GM23338 (cell line): Measurements from ENCODE around the gene STRN. TPM values are rescaled to one million over a fixed set of nuclear protein-coding genes. Genes with fewer than 3 reads are reported as not detected.

Source experiments
- ATAC-seq: fragments of 200-7000 bp; cut with Tn5 transposase; 3 replicates; pipeline ENCODE4 v1.9.1; 2020
- DNase-seq: peaks from one replicate; pipeline ENCODE4 v3.0.0-alpha.2; 2015; ENCODE audit warnings: low spot score
- H2AFZ ChIP-seq: fragments of 200-600 bp; sonication (generic); 2 replicates; pipeline ENCODE4 v1.8.0; 2016; ENCODE audit warnings: antibody characterized with exemption, mild to moderate bottlenecking, moderate library complexity
- H3F3A ChIP-seq: fragments of 200-600 bp; sonication (generic); replicated peaks from 2 replicates; pipeline ENCODE4 v1.8.0; 2017; ENCODE audit warnings: antibody characterized with exemption, mixed run types, low read depth
- H3K27ac ChIP-seq: fragments of 200-600 bp; sonication (generic); 2 replicates; pipeline ENCODE4 v1.6.1; 2016; ENCODE audit warnings: low read depth
- H3K27me3 ChIP-seq: fragments of 200-600 bp; sonication (generic); 2 replicates; pipeline ENCODE4 v1.8.0; 2016; ENCODE audit warnings: mild to moderate bottlenecking, mixed run types, moderate library complexity; ENCODE audit not compliant: insufficient read depth
- H3K36me3 ChIP-seq: fragments of 200-600 bp; sonication (generic); 2 replicates; pipeline ENCODE4 v1.8.0; 2016; ENCODE audit warnings: mild to moderate bottlenecking; ENCODE audit not compliant: insufficient read depth
- H3K4me1 ChIP-seq: fragments of 200-600 bp; sonication (generic); 2 replicates; pipeline ENCODE4 v1.8.0; 2016; ENCODE audit warnings: mild to moderate bottlenecking, moderate library complexity; ENCODE audit not compliant: insufficient read depth
- H3K4me2 ChIP-seq: fragments of 200-600 bp; sonication (generic); 2 replicates; pipeline ENCODE4 v1.7.1; 2017; ENCODE audit warnings: mixed run types
- H3K4me3 ChIP-seq: fragments of 200-600 bp; sonication (generic); 2 replicates; pipeline ENCODE4 v1.6.1; 2016; ENCODE audit warnings: mixed run types
- H3K79me2 ChIP-seq: fragments of 200-600 bp; sonication (generic); replicated peaks from 2 replicates; pipeline ENCODE4 v1.8.0; 2017; ENCODE audit warnings: mild to moderate bottlenecking; ENCODE audit not compliant: insufficient read depth
- H3K9me2 ChIP-seq: fragments of 200-600 bp; sonication (generic); 2 replicates; pipeline ENCODE4 v1.8.0; 2017; ENCODE audit not compliant: insufficient read depth
- H4K20me1 ChIP-seq: fragments of 200-600 bp; sonication (generic); replicated peaks from 2 replicates; pipeline ENCODE4 v1.8.0; 2017; ENCODE audit warnings: mild to moderate bottlenecking; ENCODE audit not compliant: insufficient read depth
- H3K27ac Mint-ChIP-seq: 2 replicates; pipeline ENCODE4 v1.8.0; 2020; ENCODE audit warnings: inconsistent platforms, mild to moderate bottlenecking, moderate library complexity, mixed read lengths
- H3K27me3 Mint-ChIP-seq: 3 replicates; pipeline ENCODE4 v1.8.0; 2022; ENCODE audit warnings: low read depth, mild to moderate bottlenecking, moderate library complexity, mixed read lengths, inconsistent platforms; ENCODE audit not compliant: insufficient read depth, poor library complexity
- H3K36me3 Mint-ChIP-seq: 3 replicates; pipeline ENCODE4 v1.8.0; 2021; ENCODE audit warnings: low read depth, mild to moderate bottlenecking, inconsistent platforms, moderate library complexity, mixed read lengths
- H3K4me1 Mint-ChIP-seq: 3 replicates; pipeline ENCODE4 v1.8.0; 2020; ENCODE audit warnings: mild to moderate bottlenecking, inconsistent platforms, mixed read lengths
- H3K4me3 Mint-ChIP-seq: 3 replicates; pipeline ENCODE4 v1.8.0; 2021; ENCODE audit warnings: moderate library complexity, mild to moderate bottlenecking, inconsistent platforms, mixed read lengths
- H3K9me3 Mint-ChIP-seq: 3 replicates; pipeline ENCODE4 v1.8.0; 2020; ENCODE audit warnings: moderate library complexity, mild to moderate bottlenecking, inconsistent platforms, mixed read lengths
- CREB1 ChIP-seq: fragments of 250-450 bp; sonication (Bioruptor Pico); IDR thresholded peaks from 2 replicates; pipeline ENCODE4 v1.5.0; 2020; ENCODE audit warnings: low read depth, mild to moderate bottlenecking, moderate library complexity
- EZH2 ChIP-seq: fragments of 200-600 bp; sonication (generic); IDR thresholded peaks from one replicate; pipeline ENCODE4 v1.8.0; 2017; ENCODE audit warnings: antibody characterized with exemption, mild to moderate bottlenecking, low read depth; ENCODE audit not compliant: unreplicated experiment
- EZH2phosphoT487 ChIP-seq: fragments of 200-600 bp; sonication (generic); IDR thresholded peaks from one replicate; pipeline ENCODE4 v1.8.1; 2018; ENCODE audit warnings: antibody characterized with exemption; ENCODE audit not compliant: unreplicated experiment
- JUNB ChIP-seq: IDR thresholded peaks from one replicate; pipeline ENCODE4 v1.6.1; 2016; ENCODE audit warnings: antibody characterized with exemption; ENCODE audit not compliant: unreplicated experiment
- NANOG ChIP-seq: IDR thresholded peaks from 2 replicates; pipeline ENCODE4 v1.6.1; 2016; ENCODE audit warnings: antibody characterized with exemption, borderline replicate concordance
- POLR2AphosphoS5 ChIP-seq: IDR thresholded peaks from 2 replicates; pipeline ENCODE4 v1.6.1; 2016; ENCODE audit warnings: antibody characterized with exemption, low read depth
- STAT1 ChIP-seq: IDR thresholded peaks from one replicate; pipeline ENCODE4 v1.6.1; 2016; ENCODE audit warnings: antibody characterized with exemption; ENCODE audit not compliant: unreplicated experiment
- ZNF114 ChIP-seq: fragments of 250-450 bp; sonication (Bioruptor Pico); IDR thresholded peaks from 2 replicates; pipeline ENCODE4 v1.5.0; 2020; ENCODE audit warnings: mild to moderate bottlenecking, moderate library complexity
- ZNF331 ChIP-seq: fragments of 250-450 bp; sonication (Bioruptor Pico); IDR thresholded peaks from 2 replicates; pipeline ENCODE4 v1.5.0; 2020; ENCODE audit warnings: low read depth, mild to moderate bottlenecking, moderate library complexity
- polyA plus RNA-seq: library from polyadenylated mRNA; unstranded; fragments of >200 nt; fragmentation: Nextera tagmentation; extraction: Ambion mirVana; gene quantifications from 2 replicates; pipeline ENCODE4 v1.2.1, GENCODE V29; 2016
- total RNA-seq: library from RNA; depleted of rRNA; stranded (reverse); fragments of >200 nt; shearing (Covaris generic); gene quantifications from 2 replicates; pipeline ENCODE4 v1.2.3, GENCODE V29; 2014
- TF ChIP-seq, protein P1 (sequence below): IDR thresholded peaks from 2 replicates; pipeline ENCODE4 v1.6.1; 2016; ENCODE audit warnings: antibody characterized with exemption
- TF ChIP-seq, protein P2 (sequence below): fragments of 250-450 bp; sonication (Bioruptor Pico); IDR thresholded peaks from 2 replicates; pipeline ENCODE4 v1.5.0; 2020; ENCODE audit warnings: mild to moderate bottlenecking, moderate library complexity
- TF ChIP-seq, protein P3 (sequence below): IDR thresholded peaks from one replicate; pipeline ENCODE4 v1.6.1; 2018; ENCODE audit warnings: antibody characterized with exemption; ENCODE audit not compliant: unreplicated experiment
- TF ChIP-seq, protein P4 (sequence below), 2 experiments: fragments of 200-600 bp in 1 of 2; sonication (generic) in 1 of 2; conservative IDR thresholded peaks; 2 replicates each; pipeline versions ENCODE4 v1.5.1 to v1.6.1; 2016 to 2017; ENCODE audit warnings: antibody characterized with exemption in 2 of 2, low read depth in 2 of 2, mild to moderate bottlenecking in 2 of 2, moderate library complexity in 1 of 2

STRN gene
- total and polyA plus RNA-seq, 2 experiments from 2014 or later: 16.1 to 34.5 TPM

DNA sequence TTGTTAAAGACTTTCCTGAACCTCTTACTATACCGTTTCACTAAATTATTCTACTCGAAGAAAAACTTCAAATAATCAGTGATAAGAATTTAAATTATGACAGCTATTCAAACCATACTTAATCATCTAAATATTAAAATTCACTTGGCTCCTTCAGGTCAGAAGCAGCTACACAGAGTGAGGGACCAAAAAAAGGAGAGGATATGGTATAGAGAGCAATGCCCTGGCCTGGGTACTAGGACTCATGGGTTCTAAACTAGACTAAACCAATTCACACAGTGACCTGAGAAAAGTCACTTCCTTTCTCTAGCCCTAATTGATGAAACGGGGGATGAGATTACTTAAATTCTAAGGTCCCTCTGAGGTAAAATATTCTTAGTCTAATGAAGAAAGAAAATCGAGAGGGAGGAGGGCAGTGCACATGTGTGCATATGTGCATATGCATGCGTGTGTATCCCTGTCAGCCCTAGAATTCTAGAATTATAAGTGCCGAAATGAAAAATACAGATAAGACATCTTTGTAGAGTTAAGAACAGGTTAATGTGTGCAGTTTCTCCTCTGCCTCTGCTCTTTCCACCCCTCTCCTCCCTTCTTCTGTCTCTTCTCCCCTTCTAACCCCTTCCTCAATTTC is 11.2 kb downstream of the STRN start:
- Mint-ChIP-seq H3K27me3 (peaks cover 4% of the 10 kb centered on the region), H3K4me1 (peaks cover 53% of the 10 kb centered on the region), H3K36me3 (no peaks in the 10 kb centered on the region), H3K9me3 (no peaks in the 10 kb centered on the region), H3K4me3 (no peak overlapping the region), H3K27ac (no peak overlapping the region; the same call in 1 of the 2 replicates)
- TF ChIP-seq, protein P1, sequence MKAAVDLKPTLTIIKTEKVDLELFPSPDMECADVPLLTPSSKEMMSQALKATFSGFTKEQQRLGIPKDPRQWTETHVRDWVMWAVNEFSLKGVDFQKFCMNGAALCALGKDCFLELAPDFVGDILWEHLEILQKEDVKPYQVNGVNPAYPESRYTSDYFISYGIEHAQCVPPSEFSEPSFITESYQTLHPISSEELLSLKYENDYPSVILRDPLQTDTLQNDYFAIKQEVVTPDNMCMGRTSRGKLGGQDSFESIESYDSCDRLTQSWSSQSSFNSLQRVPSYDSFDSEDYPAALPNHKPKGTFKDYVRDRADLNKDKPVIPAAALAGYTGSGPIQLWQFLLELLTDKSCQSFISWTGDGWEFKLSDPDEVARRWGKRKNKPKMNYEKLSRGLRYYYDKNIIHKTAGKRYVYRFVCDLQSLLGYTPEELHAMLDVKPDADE: no peak
- TF ChIP-seq JUNB (no peak), EZH2 (no peak), POLR2AphosphoS5 (no peak), CREB1 (CRISPR knock-in tag) (no peak), STAT1 (no peak), ZNF114 (CRISPR knock-in tag) (no peak), ZNF331 (no peak), NANOG (no peak), EZH2phosphoT487 (no peak)
- TF ChIP-seq, protein P2, sequence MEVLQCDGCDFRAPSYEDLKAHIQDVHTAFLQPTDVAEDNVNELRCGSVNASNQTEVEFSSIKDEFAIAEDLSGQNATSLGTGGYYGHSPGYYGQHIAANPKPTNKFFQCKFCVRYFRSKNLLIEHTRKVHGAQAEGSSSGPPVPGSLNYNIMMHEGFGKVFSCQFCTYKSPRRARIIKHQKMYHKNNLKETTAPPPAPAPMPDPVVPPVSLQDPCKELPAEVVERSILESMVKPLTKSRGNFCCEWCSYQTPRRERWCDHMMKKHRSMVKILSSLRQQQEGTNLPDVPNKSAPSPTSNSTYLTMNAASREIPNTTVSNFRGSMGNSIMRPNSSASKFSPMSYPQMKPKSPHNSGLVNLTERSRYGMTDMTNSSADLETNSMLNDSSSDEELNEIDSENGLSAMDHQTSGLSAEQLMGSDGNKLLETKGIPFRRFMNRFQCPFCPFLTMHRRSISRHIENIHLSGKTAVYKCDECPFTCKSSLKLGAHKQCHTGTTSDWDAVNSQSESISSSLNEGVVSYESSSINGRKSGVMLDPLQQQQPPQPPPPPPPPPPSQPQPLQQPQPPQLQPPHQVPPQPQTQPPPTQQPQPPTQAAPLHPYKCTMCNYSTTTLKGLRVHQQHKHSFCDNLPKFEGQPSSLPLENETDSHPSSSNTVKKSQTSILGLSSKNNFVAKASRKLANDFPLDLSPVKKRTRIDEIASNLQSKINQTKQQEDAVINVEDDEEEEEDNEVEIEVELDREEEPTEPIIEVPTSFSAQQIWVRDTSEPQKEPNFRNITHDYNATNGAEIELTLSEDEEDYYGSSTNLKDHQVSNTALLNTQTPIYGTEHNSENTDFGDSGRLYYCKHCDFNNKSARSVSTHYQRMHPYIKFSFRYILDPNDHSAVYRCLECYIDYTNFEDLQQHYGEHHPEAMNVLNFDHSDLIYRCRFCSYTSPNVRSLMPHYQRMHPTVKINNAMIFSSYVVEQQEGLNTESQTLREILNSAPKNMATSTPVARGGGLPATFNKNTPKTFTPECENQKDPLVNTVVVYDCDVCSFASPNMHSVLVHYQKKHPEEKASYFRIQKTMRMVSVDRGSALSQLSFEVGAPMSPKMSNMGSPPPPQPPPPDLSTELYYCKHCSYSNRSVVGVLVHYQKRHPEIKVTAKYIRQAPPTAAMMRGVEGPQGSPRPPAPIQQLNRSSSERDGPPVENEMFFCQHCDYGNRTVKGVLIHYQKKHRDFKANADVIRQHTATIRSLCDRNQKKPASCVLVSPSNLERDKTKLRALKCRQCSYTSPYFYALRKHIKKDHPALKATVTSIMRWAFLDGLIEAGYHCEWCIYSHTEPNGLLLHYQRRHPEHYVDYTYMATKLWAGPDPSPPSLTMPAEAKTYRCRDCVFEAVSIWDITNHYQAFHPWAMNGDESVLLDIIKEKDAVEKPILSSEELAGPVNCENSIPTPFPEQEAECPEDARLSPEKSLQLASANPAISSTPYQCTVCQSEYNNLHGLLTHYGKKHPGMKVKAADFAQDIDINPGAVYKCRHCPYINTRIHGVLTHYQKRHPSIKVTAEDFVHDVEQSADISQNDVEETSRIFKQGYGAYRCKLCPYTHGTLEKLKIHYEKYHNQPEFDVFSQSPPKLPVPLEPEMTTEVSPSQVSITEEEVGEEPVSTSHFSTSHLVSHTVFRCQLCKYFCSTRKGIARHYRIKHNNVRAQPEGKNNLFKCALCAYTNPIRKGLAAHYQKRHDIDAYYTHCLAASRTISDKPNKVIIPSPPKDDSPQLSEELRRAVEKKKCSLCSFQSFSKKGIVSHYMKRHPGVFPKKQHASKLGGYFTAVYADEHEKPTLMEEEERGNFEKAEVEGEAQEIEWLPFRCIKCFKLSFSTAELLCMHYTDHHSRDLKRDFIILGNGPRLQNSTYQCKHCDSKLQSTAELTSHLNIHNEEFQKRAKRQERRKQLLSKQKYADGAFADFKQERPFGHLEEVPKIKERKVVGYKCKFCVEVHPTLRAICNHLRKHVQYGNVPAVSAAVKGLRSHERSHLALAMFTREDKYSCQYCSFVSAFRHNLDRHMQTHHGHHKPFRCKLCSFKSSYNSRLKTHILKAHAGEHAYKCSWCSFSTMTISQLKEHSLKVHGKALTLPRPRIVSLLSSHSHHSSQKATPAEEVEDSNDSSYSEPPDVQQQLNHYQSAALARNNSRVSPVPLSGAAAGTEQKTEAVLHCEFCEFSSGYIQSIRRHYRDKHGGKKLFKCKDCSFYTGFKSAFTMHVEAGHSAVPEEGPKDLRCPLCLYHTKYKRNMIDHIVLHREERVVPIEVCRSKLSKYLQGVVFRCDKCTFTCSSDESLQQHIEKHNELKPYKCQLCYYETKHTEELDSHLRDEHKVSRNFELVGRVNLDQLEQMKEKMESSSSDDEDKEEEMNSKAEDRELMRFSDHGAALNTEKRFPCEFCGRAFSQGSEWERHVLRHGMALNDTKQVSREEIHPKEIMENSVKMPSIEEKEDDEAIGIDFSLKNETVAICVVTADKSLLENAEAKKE (CRISPR knock-in tag): no peak
- TF ChIP-seq, protein P3, sequence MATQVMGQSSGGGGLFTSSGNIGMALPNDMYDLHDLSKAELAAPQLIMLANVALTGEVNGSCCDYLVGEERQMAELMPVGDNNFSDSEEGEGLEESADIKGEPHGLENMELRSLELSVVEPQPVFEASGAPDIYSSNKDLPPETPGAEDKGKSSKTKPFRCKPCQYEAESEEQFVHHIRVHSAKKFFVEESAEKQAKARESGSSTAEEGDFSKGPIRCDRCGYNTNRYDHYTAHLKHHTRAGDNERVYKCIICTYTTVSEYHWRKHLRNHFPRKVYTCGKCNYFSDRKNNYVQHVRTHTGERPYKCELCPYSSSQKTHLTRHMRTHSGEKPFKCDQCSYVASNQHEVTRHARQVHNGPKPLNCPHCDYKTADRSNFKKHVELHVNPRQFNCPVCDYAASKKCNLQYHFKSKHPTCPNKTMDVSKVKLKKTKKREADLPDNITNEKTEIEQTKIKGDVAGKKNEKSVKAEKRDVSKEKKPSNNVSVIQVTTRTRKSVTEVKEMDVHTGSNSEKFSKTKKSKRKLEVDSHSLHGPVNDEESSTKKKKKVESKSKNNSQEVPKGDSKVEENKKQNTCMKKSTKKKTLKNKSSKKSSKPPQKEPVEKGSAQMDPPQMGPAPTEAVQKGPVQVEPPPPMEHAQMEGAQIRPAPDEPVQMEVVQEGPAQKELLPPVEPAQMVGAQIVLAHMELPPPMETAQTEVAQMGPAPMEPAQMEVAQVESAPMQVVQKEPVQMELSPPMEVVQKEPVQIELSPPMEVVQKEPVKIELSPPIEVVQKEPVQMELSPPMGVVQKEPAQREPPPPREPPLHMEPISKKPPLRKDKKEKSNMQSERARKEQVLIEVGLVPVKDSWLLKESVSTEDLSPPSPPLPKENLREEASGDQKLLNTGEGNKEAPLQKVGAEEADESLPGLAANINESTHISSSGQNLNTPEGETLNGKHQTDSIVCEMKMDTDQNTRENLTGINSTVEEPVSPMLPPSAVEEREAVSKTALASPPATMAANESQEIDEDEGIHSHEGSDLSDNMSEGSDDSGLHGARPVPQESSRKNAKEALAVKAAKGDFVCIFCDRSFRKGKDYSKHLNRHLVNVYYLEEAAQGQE: no peak
- TF ChIP-seq, protein P4, sequence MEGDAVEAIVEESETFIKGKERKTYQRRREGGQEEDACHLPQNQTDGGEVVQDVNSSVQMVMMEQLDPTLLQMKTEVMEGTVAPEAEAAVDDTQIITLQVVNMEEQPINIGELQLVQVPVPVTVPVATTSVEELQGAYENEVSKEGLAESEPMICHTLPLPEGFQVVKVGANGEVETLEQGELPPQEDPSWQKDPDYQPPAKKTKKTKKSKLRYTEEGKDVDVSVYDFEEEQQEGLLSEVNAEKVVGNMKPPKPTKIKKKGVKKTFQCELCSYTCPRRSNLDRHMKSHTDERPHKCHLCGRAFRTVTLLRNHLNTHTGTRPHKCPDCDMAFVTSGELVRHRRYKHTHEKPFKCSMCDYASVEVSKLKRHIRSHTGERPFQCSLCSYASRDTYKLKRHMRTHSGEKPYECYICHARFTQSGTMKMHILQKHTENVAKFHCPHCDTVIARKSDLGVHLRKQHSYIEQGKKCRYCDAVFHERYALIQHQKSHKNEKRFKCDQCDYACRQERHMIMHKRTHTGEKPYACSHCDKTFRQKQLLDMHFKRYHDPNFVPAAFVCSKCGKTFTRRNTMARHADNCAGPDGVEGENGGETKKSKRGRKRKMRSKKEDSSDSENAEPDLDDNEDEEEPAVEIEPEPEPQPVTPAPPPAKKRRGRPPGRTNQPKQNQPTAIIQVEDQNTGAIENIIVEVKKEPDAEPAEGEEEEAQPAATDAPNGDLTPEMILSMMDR (conservative IDR thresholded peaks at IDR 0.05; ENCODE audit: low read depth in 2 of 2): no peak
- H2AFZ ChIP-seq: no peak overlapping the region
- no peaks in the 10 kb centered on the region for H3K9me2 ChIP-seq
- H3K27ac ChIP-seq: no peak overlapping the region
- 0 out of 2 replicates have a peak, but pooled peaks cover 6% of the 10 kb centered on the region for H4K20me1 ChIP-seq
- H3K4me1 ChIP-seq: peaks cover 73% of the 10 kb centered on the region
- no peaks in the 10 kb centered on the region for H3K36me3 ChIP-seq
- peaks cover 3% of the 10 kb centered on the region; the same call in 1 of the 2 replicates for H3F3A ChIP-seq
- no peak for ATAC-seq
- no peaks in the 10 kb centered on the region for H3K27me3 ChIP-seq
- no peak overlapping the region for H3K4me3 ChIP-seq
- H3K4me2 ChIP-seq: no peak overlapping the region
- peaks cover 98% of the 10 kb centered on the region for H3K79me2 ChIP-seq
- no peak for DNase-seq
